Measurements from ENCODE around the gene GLI1. TPM values are rescaled to one million over a fixed set of nuclear protein-coding genes. Genes with fewer than 3 reads are reported as not detected.

The GLI1 gene
- total RNA-seq, 4 donors from 2014 or later, result 1.5 to 3.7 (median 2.9) TPM; not detected in 1

DNA sequence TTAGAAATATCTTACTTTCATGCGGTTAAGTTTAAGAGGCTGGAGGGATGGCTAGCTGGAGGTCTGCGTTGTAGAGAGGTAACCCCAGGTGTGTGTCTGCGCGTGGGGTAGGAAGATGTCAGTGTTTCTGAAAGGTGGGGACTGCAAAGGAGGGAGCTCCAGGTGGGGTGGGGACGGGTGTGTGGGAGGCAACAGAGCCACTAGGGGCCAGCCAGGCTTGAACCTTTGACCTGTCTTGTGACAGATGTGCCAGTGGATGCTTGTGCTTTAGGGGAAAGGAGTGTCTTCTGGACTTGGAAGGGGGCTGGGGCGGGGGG, 841 bp downstream of the GLI1 start:
- TF ChIP-seq, protein P1, sequence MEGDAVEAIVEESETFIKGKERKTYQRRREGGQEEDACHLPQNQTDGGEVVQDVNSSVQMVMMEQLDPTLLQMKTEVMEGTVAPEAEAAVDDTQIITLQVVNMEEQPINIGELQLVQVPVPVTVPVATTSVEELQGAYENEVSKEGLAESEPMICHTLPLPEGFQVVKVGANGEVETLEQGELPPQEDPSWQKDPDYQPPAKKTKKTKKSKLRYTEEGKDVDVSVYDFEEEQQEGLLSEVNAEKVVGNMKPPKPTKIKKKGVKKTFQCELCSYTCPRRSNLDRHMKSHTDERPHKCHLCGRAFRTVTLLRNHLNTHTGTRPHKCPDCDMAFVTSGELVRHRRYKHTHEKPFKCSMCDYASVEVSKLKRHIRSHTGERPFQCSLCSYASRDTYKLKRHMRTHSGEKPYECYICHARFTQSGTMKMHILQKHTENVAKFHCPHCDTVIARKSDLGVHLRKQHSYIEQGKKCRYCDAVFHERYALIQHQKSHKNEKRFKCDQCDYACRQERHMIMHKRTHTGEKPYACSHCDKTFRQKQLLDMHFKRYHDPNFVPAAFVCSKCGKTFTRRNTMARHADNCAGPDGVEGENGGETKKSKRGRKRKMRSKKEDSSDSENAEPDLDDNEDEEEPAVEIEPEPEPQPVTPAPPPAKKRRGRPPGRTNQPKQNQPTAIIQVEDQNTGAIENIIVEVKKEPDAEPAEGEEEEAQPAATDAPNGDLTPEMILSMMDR (IDR thresholded peaks at IDR 0.05; ENCODE audit: low read depth), result no peak

DNA sequence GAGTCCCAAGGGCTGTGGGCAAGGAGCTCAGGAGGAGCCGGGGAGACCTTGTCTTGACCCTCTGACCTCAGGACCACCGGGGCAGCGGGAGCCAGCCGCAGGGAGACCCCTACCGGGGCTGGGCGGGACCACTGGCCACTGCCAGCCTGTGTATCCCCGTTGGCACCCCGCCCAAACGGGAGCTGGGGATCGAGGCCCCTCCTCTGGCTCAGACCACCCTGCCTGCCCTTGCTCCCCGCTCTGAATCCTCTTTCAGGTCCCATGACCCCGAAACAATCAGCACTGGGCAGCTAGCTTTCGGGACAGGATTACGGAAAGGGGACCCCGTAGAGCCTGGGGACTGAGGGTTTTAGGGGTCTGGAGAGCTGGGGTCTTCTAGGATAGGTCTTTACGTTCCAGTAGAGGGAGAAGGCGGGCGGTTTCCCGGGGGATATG, 1.3 kb downstream of the GLI1 start:
- TF ChIP-seq, protein P1 (IDR thresholded peaks at IDR 0.05; ENCODE audit: low read depth), result no peak

DNA sequence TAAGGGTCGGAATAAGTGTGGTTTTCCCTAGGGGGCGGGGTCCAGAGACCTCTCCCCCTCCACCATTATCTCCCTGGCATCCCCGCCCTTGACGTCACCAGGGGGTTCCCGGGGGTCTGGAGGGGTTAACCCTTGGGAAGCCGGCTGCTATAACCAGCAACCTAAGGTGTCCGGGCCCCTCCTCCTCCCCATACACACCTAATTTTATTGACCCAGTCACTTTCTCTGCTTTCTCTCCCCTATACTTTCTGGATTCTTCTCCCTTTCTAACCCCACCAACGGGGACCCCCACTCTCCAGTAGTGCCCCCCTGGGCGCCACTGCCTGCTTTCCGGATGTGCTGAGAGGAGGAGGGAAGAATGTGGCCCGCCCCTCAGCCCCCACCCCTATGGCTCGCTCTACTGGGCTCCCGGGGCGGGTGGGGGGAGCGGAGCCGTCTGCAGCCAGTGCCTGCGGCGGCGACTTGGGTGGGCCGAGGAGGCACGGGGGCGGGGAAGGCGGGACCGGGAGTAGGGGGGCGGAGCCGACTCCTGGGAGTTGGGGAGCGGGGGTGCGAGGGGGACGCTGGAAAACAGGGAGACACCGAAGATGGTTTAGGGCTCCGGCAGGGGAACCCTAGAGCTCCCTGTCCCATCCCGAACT, 1.8 kb downstream of the GLI1 start:
- TF ChIP-seq, protein P1 (IDR thresholded peaks at IDR 0.05; ENCODE audit: low read depth), result no peak

DNA sequence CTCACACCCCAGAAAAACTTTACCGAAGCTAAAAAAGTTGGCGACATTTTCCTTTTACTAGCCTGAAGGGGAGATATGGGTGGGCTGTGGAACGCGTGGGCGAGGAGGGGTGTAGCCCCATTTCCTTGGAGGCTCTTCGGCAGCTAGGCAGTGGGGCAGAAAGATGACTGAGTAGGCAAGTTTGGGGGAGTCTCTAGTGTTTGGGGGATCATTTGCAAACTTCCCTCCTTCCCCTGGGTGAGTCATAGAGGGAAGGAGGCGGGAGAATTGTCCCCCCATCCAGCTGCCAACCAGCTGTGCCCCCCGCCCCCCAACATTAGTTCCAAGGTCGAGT, 2.3 kb downstream of the GLI1 start:
- TF ChIP-seq, protein P1 (IDR thresholded peaks at IDR 0.05; ENCODE audit: low read depth), result no peak

DNA sequence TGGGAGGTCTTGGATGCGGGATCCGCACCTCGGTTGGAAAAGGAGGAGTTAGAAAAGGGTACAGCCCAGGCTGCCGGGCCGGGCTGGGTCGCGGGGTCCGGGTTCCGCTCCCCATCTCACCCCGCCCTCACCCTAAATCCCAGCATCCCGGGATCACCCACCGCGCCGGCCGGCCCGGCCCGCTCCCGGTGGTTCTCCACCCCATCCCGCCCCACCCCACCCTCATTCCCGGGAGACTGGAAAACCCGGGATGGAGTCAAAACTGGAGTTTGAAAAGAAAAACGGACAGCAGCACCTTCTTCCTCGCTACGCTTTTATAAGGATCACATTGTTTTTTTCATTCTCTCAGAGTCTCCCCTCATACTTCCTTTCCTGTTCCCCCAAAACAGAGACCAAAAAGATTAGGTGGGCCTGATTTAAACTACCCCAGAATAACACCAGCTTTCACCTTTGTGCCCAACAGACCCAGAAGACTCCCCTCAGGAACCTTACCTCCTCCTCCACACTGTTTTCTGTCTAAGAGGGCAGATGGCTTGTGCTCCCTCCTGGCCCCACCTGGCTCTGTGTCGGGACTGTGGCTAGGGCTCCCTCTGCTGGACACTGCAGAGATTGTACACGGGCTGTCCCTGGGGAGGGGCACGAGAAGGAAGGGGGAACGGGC, 2.8 kb downstream of the GLI1 start:
- TF ChIP-seq, protein P1 (IDR thresholded peaks at IDR 0.05; ENCODE audit: low read depth), result no peak

DNA sequence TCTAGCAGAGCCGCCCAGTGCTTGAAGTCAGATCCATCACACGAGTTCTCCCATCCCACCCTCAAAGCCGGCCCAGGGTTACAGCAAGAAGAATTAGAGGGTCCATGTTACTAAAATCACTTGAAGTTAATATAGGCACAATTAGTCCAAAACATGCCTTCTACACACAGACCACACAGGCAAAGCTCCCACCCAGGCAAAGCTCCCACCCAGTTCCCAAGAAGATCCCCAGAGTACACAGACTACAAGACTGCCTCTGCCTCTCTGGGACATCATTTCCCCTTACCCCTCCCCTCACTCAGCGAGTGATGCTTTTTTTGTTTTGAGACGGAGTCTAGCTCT, 3.3 kb downstream of the GLI1 start:
- TF ChIP-seq, protein P1 (IDR thresholded peaks at IDR 0.05; ENCODE audit: low read depth), result no peak

DNA sequence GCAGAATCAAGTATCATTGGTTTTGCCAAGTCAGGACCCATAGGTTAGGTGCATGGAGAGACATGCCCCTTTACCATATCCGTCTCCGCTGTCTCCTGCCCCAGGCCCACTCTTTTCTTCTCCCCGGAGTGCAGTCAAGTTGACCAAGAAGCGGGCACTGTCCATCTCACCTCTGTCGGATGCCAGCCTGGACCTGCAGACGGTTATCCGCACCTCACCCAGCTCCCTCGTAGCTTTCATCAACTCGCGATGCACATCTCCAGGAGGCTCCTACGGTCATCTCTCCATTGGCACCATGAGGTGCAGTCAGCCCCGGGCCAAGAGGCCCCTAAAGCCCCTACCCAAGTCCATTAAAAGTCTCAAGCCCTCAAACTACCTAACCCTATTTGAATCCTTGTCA, 5.0 kb downstream of the GLI1 start:
- TF ChIP-seq, protein P1 (IDR thresholded peaks at IDR 0.05; ENCODE audit: low read depth), result no peak
